ENCODE data around the gene ATG2A.

Gene ATG2A

GRCh38 chr11:64884019-64884418, 33.0 kb downstream of the ATG2A start:
- no peak for DNase-seq
- Histone ChIP-seq H4K20me1 (ENCODE audit: insufficient read depth, low read length) (no peaks in the 10 kb centered on the region), H3K79me2 (ENCODE audit: low read length) (no peaks in the 10 kb centered on the region), H3K9me2 (replicated peaks; ENCODE audit: insufficient read depth, low read length) (no peaks in the 10 kb centered on the region), H3K9me3 (replicated peaks; ENCODE audit: insufficient read depth, low read length) (no peaks in the 10 kb centered on the region), H2AFZ (ENCODE audit: low read length) (no peak overlapping the region), H3K9ac (ENCODE audit: low read length) (no peak overlapping the region), H3F3A (ENCODE audit: insufficient read depth, low read length) (peaks cover 15% of the 10 kb centered on the region), H3K4me3 (ENCODE audit: low read length) (no peak overlapping the region), H3K27ac (ENCODE audit: low read length) (no peak overlapping the region), H3K36me3 (replicated peaks; ENCODE audit: insufficient read depth, low read length) (no peaks in the 10 kb centered on the region), H3K4me1 (ENCODE audit: low read length) (peaks cover 22% of the 10 kb centered on the region), H3K4me2 (ENCODE audit: low read depth, low read length) (no peak overlapping the region), H3K27me3 (replicated peaks; ENCODE audit: insufficient read depth, low read length) (peaks cover 46% of the 10 kb centered on the region)
- TF ChIP-seq EZH2 (optimal IDR thresholded peaks at IDR 0.05; ENCODE audit: low read depth, low read length) (no peak), EZH2phosphoT487 (IDR thresholded peaks at IDR 0.05; ENCODE audit: low read length) (no peak)
- TF ChIP-seq, protein P1, sequence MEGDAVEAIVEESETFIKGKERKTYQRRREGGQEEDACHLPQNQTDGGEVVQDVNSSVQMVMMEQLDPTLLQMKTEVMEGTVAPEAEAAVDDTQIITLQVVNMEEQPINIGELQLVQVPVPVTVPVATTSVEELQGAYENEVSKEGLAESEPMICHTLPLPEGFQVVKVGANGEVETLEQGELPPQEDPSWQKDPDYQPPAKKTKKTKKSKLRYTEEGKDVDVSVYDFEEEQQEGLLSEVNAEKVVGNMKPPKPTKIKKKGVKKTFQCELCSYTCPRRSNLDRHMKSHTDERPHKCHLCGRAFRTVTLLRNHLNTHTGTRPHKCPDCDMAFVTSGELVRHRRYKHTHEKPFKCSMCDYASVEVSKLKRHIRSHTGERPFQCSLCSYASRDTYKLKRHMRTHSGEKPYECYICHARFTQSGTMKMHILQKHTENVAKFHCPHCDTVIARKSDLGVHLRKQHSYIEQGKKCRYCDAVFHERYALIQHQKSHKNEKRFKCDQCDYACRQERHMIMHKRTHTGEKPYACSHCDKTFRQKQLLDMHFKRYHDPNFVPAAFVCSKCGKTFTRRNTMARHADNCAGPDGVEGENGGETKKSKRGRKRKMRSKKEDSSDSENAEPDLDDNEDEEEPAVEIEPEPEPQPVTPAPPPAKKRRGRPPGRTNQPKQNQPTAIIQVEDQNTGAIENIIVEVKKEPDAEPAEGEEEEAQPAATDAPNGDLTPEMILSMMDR (IDR thresholded peaks at IDR 0.05; ENCODE audit: low read length) = no peak

DNA sequence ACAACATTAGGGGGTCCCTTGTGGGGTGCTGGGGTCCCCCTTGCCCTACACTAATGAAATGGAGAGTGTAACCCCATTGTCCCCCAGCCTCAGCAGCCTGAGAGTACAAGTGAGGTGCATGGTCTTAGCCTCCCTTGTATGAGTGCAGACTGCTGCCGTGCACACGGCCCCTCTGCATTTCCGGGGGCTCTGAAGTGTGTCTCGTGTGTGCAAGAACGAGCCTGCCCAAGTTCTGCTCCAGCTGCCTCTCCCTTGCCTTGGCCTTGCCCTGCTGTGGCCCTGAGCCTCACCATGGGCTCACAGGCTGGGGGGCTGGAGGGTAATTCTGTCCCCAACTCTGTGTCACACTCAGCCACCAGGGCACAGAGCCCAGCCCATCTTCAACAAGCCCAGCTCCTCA, 33.4 kb downstream of the ATG2A start:
- Histone ChIP-seq H3F3A (ENCODE audit: insufficient read depth, low read length) (peaks cover 16% of the 10 kb centered on the region), H3K4me2 (ENCODE audit: low read depth, low read length) (no peak overlapping the region), H3K4me1 (ENCODE audit: low read length) (peaks cover 23% of the 10 kb centered on the region), H3K79me2 (ENCODE audit: low read length) (no peaks in the 10 kb centered on the region), H3K9ac (ENCODE audit: low read length) (no peak overlapping the region), H3K27me3 (replicated peaks; ENCODE audit: insufficient read depth, low read length) (peaks cover 46% of the 10 kb centered on the region), H4K20me1 (ENCODE audit: insufficient read depth, low read length) (no peaks in the 10 kb centered on the region), H3K27ac (ENCODE audit: low read length) (no peak overlapping the region), H3K4me3 (ENCODE audit: low read length) (no peak overlapping the region), H3K9me3 (replicated peaks; ENCODE audit: insufficient read depth, low read length) (no peaks in the 10 kb centered on the region), H3K36me3 (replicated peaks; ENCODE audit: insufficient read depth, low read length) (no peaks in the 10 kb centered on the region), H2AFZ (ENCODE audit: low read length) (no peak overlapping the region), H3K9me2 (replicated peaks; ENCODE audit: insufficient read depth, low read length) (no peaks in the 10 kb centered on the region)
- TF ChIP-seq, protein P1 (IDR thresholded peaks at IDR 0.05; ENCODE audit: low read length) = no peak
- TF ChIP-seq EZH2 (optimal IDR thresholded peaks at IDR 0.05; ENCODE audit: low read depth, low read length) (no peak), EZH2phosphoT487 (IDR thresholded peaks at IDR 0.05; ENCODE audit: low read length) (no peak)
- no peak for DNase-seq

DNA sequence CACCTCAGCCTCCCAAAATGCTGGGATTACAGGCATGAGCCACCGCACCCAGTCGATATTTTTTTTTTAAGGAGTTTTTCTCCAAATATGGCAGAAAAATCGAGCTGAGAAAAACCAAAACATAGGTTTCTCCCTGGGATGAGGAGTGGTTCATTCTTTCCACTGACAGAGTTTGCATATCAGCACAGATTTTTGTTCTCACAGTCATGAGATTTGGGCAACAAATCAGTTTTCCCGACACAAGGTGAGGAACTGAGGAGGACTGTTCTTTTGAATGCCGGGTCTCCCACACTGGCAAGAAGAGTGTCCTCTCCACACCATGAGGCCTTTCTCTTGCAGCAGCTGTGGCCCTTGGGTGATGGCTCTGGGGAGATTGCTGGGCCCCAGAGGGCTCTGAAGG, 34.8 kb downstream of the ATG2A start:
- Histone ChIP-seq H2AFZ (ENCODE audit: low read length) (no peak overlapping the region), H3K27me3 (replicated peaks; ENCODE audit: insufficient read depth, low read length) (peaks cover 46% of the 10 kb centered on the region), H3K4me2 (ENCODE audit: low read depth, low read length) (no peak overlapping the region), H4K20me1 (ENCODE audit: insufficient read depth, low read length) (no peaks in the 10 kb centered on the region), H3K9me2 (replicated peaks; ENCODE audit: insufficient read depth, low read length) (no peaks in the 10 kb centered on the region), H3K36me3 (replicated peaks; ENCODE audit: insufficient read depth, low read length) (no peaks in the 10 kb centered on the region), H3K9me3 (replicated peaks; ENCODE audit: insufficient read depth, low read length) (no peaks in the 10 kb centered on the region), H3F3A (ENCODE audit: insufficient read depth, low read length) (peaks cover 16% of the 10 kb centered on the region), H3K9ac (ENCODE audit: low read length) (no peak overlapping the region), H3K4me3 (ENCODE audit: low read length) (no peak overlapping the region), H3K27ac (ENCODE audit: low read length) (no peak overlapping the region), H3K79me2 (ENCODE audit: low read length) (peaks cover 10% of the 10 kb centered on the region), H3K4me1 (ENCODE audit: low read length) (peaks cover 23% of the 10 kb centered on the region)
- TF ChIP-seq, protein P1 (IDR thresholded peaks at IDR 0.05; ENCODE audit: low read length) = no peak
- no peak for TF ChIP-seq EZH2 (optimal IDR thresholded peaks at IDR 0.05; ENCODE audit: low read depth, low read length)
- TF ChIP-seq EZH2phosphoT487 (IDR thresholded peaks at IDR 0.05; ENCODE audit: low read length) = no peak
- no peak for DNase-seq

Measured in MM.1S (cell line).